ENCODE measurements around the gene SLC30A2. TPM values are rescaled to one million over a fixed set of nuclear protein-coding genes. Genes with fewer than 3 reads are reported as not detected.

Gene SLC30A2
- total RNA-seq, 1 experiment from 2014 or later = 0.17 TPM

- Histone ChIP-seq H3K4me3 (ENCODE audit: insufficient read depth, low read depth, low read length) (no peak overlapping the region), H3K27me3 (ENCODE audit: control insufficient read depth, insufficient read depth, low read length) (no peaks in the 10 kb centered on the region; the same call in 1 of the 2 replicates), H3K36me3 (replicated peaks; ENCODE audit: control insufficient read depth, insufficient read depth, low read length) (no peaks in the 10 kb centered on the region; the same call in 1 of the 2 replicates)
- no peak for DNase-seq
These were observed 51.3 kb downstream of the SLC30A2 start for GRCh38 chr1:25994402-25995150.

GRCh38 chr1:25993197-25993951 is 52.5 kb downstream of the SLC30A2 start:
- Histone ChIP-seq H3K27me3 (ENCODE audit: control insufficient read depth, insufficient read depth, low read length) (no peaks in the 10 kb centered on the region), H3K36me3 (replicated peaks; ENCODE audit: control insufficient read depth, insufficient read depth, low read length) (peaks cover 1% of the 10 kb centered on the region), H3K4me3 (ENCODE audit: insufficient read depth, low read depth, low read length) (no peak overlapping the region)
- peak; percentile 56 for DNase-seq

- no peak overlapping the region for H3K4me3 ChIP-seq (ENCODE audit: insufficient read depth, low read depth, low read length)
- H3K36me3 ChIP-seq (replicated peaks; ENCODE audit: control insufficient read depth, insufficient read depth, low read length) = peaks cover 2% of the 10 kb centered on the region
- H3K27me3 ChIP-seq (ENCODE audit: control insufficient read depth, insufficient read depth, low read length) = no peaks in the 10 kb centered on the region
- no peak for DNase-seq
These were observed 53.2 kb downstream of the SLC30A2 start for GRCh38 chr1:25992689-25993171.

- Histone ChIP-seq H3K4me3 (ENCODE audit: insufficient read depth, low read depth, low read length) (no peak overlapping the region), H3K27me3 (ENCODE audit: control insufficient read depth, insufficient read depth, low read length) (no peaks in the 10 kb centered on the region), H3K36me3 (replicated peaks; ENCODE audit: control insufficient read depth, insufficient read depth, low read length) (peaks cover 2% of the 10 kb centered on the region)
- DNase-seq = no peak
These were observed 53.8 kb downstream of the SLC30A2 start for GRCh38 chr1:25991937-25992688.

GRCh38 chr1:25990702-25991395 is 55.1 kb downstream of the SLC30A2 start:
- H3K4me3 ChIP-seq (ENCODE audit: insufficient read depth, low read depth, low read length) = no peak overlapping the region
- DNase-seq = no peak
- no peaks in the 10 kb centered on the region for H3K27me3 ChIP-seq (ENCODE audit: control insufficient read depth, insufficient read depth, low read length)
- peaks cover 2% of the 10 kb centered on the region for H3K36me3 ChIP-seq (replicated peaks; ENCODE audit: control insufficient read depth, insufficient read depth, low read length)

- no peak for DNase-seq
- no peaks in the 10 kb centered on the region for H3K27me3 ChIP-seq (ENCODE audit: control insufficient read depth, insufficient read depth, low read length)
These were observed 55.7 kb downstream of the SLC30A2 start for GRCh38 chr1:25990251-25990650.

GRCh38 chr1:25989440-25990234 is 56.3 kb downstream of the SLC30A2 start:
- no peaks in the 10 kb centered on the region for H3K27me3 ChIP-seq (ENCODE audit: control insufficient read depth, insufficient read depth, low read length)
- no peak for DNase-seq
- H3K4me3 ChIP-seq (ENCODE audit: insufficient read depth, low read depth, low read length) = no peak overlapping the region
- peaks cover 2% of the 10 kb centered on the region for H3K36me3 ChIP-seq (replicated peaks; ENCODE audit: control insufficient read depth, insufficient read depth, low read length)

More at GRCh38 chr1:25990251-25990650, 55.7 kb downstream of the SLC30A2 start:
- Histone ChIP-seq H3K4me3 (ENCODE audit: insufficient read depth, low read depth, low read length) (no peak overlapping the region), H3K36me3 (replicated peaks; ENCODE audit: control insufficient read depth, insufficient read depth, low read length) (peaks cover 2% of the 10 kb centered on the region)

- Histone ChIP-seq H3K36me3 (replicated peaks; ENCODE audit: control insufficient read depth, insufficient read depth, low read length) (peaks cover 9% of the 10 kb centered on the region), H3K4me3 (ENCODE audit: insufficient read depth, low read depth, low read length) (no peak overlapping the region), H3K27me3 (ENCODE audit: control insufficient read depth, insufficient read depth, low read length) (no peaks in the 10 kb centered on the region)
- DNase-seq = no peak
These were observed 58.0 kb downstream of the SLC30A2 start for GRCh38 chr1:25987951-25988350.

Other genes with a start within 250 kb of the SLC30A2 start
- gene SELENON, start 245.9 kb downstream of the SLC30A2 start, total RNA-seq (2014; rRNA removed; shearing (Covaris generic)) = 108 and 139 TPM in 2 replicates
- gene MTFR1L, start 226.2 kb downstream of the SLC30A2 start, total RNA-seq (2014; rRNA removed; shearing (Covaris generic)) = 36.8 and 38.8 TPM in 2 replicates
- 38.9 and 42.2 TPM in 2 replicates for gene AUNIP, start 186.7 kb downstream of the SLC30A2 start, total RNA-seq (2014; rRNA removed; shearing (Covaris generic))
- gene PAQR7, start 170.4 kb downstream of the SLC30A2 start, total RNA-seq (2014; rRNA removed; shearing (Covaris generic)) = 7.9 and 8.2 TPM in 2 replicates
- gene STMN1, start 139.7 kb downstream of the SLC30A2 start, total RNA-seq (2014; rRNA removed; shearing (Covaris generic)) = 388 and 484 TPM in 2 replicates
- gene PAFAH2, start 48.1 kb downstream of the SLC30A2 start, total RNA-seq (2014; rRNA removed; shearing (Covaris generic)) = 11.1 and 13.0 TPM in 2 replicates
- gene EXTL1, start 24.3 kb downstream of the SLC30A2 start, total RNA-seq (2014; rRNA removed; shearing (Covaris generic)) = 0.38 and 1.1 TPM in 2 replicates
- 0.07 and 0.11 TPM in 2 replicates for gene TRIM63, start 21.5 kb upstream of the SLC30A2 start, total RNA-seq (2014; rRNA removed; shearing (Covaris generic))
- 5.9 and 6.0 TPM in 2 replicates for gene PDIK1L, start 65.7 kb upstream of the SLC30A2 start, total RNA-seq (2014; rRNA removed; shearing (Covaris generic))
- gene FAM110D, start 113.0 kb upstream of the SLC30A2 start, total RNA-seq (2014; rRNA removed; shearing (Covaris generic)) = 1.00 and 2.7 TPM in 2 replicates
- gene C1orf232, start 122.8 kb upstream of the SLC30A2 start, total RNA-seq (2014; rRNA removed; shearing (Covaris generic)) = not detected in 2 replicates
- 32.8 and 59.0 TPM in 2 replicates for gene ZNF593, start 123.8 kb upstream of the SLC30A2 start, total RNA-seq (2014; rRNA removed; shearing (Covaris generic))
- gene ZNF593OS, start 125.7 kb upstream of the SLC30A2 start, total RNA-seq (2014; rRNA removed; shearing (Covaris generic)) = 0.22 TPM in 1 of 2 replicates, not detected in the other
- 21.7 and 23.1 TPM in 2 replicates for gene CNKSR1, start 131.4 kb upstream of the SLC30A2 start, total RNA-seq (2014; rRNA removed; shearing (Covaris generic))
- gene CATSPER4, start 144.5 kb upstream of the SLC30A2 start, total RNA-seq (2014; rRNA removed; shearing (Covaris generic)) = 0.10 and 0.33 TPM in 2 replicates
- 60.1 and 69.7 TPM in 2 replicates for gene CEP85, start 188.1 kb upstream of the SLC30A2 start, total RNA-seq (2014; rRNA removed; shearing (Covaris generic))
- gene SH3BGRL3, start 234.0 kb upstream of the SLC30A2 start, total RNA-seq (2014; rRNA removed; shearing (Covaris generic)) = 40.8 and 56.7 TPM in 2 replicates

All from H7 (cell line).